ENCODE data around the gene BIN1.

- TF ChIP-seq MAX (IDR thresholded peaks at IDR 0.05; ENCODE audit: low read depth) (no peak), POLR2AphosphoS5 (IDR thresholded peaks at IDR 0.05; ENCODE audit: low read depth, low read length) (no peak), CTCF (IDR thresholded peaks at IDR 0.05) (no peak), SIN3A (IDR thresholded peaks at IDR 0.05; ENCODE audit: borderline replicate concordance, low read depth, low read length) (no peak), MEF2A (IDR thresholded peaks at IDR 0.05; ENCODE audit: borderline replicate concordance, low read depth) (no peak), FOXM1 (IDR thresholded peaks at IDR 0.05; ENCODE audit: low read depth) (no peak), SMC3 (IDR thresholded peaks at IDR 0.05; ENCODE audit: low read depth, low read length) (no peak)
Measured at GRCh38 chr2:127149384-127149783, 42.4 kb upstream of the BIN1 start.
